ENCODE measurements around the gene HIF3A. TPM values are rescaled to one million over a fixed set of nuclear protein-coding genes. Genes with fewer than 3 reads are reported as not detected.

The HIF3A gene
- total RNA-seq, 2 donors from 2014 or later = 73.1 to 123 TPM

GRCh38 chr19:46383171-46383815 lies 86.5 kb downstream of the HIF3A start:
- no peak overlapping the region for H3K4me3 ChIP-seq
- no peak overlapping the region for H3K27ac ChIP-seq
- no peak for TF ChIP-seq CTCF (IDR thresholded peaks at IDR 0.05)
- H3K4me1 ChIP-seq = peaks cover 0 to 29% of the 10 kb centered on the region in 2 donors
- H3K27me3 ChIP-seq = no peaks in the 10 kb centered on the region
- DNase-seq (ENCODE audit: low spot score) = no peak
- peaks cover 58% of the 10 kb centered on the region for H3K36me3 ChIP-seq
- H3K9me3 ChIP-seq = no peaks in the 10 kb centered on the region

GRCh38 chr19:46383846-46384245 lies 87.0 kb downstream of the HIF3A start:
- no peak for DNase-seq (ENCODE audit: low spot score)
- Histone ChIP-seq H3K36me3 (peaks cover 63% of the 10 kb centered on the region), H3K4me3 (no peak overlapping the region), H3K4me1 (peaks cover 0 to 29% of the 10 kb centered on the region in 2 donors), H3K27ac (no peak overlapping the region), H3K9me3 (no peaks in the 10 kb centered on the region), H3K27me3 (no peaks in the 10 kb centered on the region)
- no peak for TF ChIP-seq CTCF (IDR thresholded peaks at IDR 0.05)

GRCh38 chr19:46384396-46384795 lies 87.6 kb downstream of the HIF3A start:
- no peak overlapping the region for H3K4me3 ChIP-seq
- DNase-seq (ENCODE audit: low spot score) = no peak
- no peaks in the 10 kb centered on the region for H3K27me3 ChIP-seq
- H3K36me3 ChIP-seq = peaks cover 69% of the 10 kb centered on the region
- peaks cover 0 to 29% of the 10 kb centered on the region in 2 donors for H3K4me1 ChIP-seq
- TF ChIP-seq CTCF (IDR thresholded peaks at IDR 0.05) = no peak
- H3K9me3 ChIP-seq = no peaks in the 10 kb centered on the region
- no peak overlapping the region for H3K27ac ChIP-seq

GRCh38 chr19:46385636-46386035 lies 88.8 kb downstream of the HIF3A start:
- Histone ChIP-seq H3K4me1 (peaks cover 0 to 20% of the 10 kb centered on the region in 2 donors), H3K9me3 (no peaks in the 10 kb centered on the region), H3K27ac (no peak overlapping the region), H3K27me3 (no peaks in the 10 kb centered on the region), H3K36me3 (peaks cover 81% of the 10 kb centered on the region), H3K4me3 (no peak overlapping the region)
- TF ChIP-seq CTCF (IDR thresholded peaks at IDR 0.05) = no peak
- DNase-seq (ENCODE audit: low spot score) = no peak

GRCh38 chr19:46386151-46386550 lies 89.3 kb downstream of the HIF3A start:
- no peak overlapping the region for H3K27ac ChIP-seq
- no peaks in the 10 kb centered on the region for H3K27me3 ChIP-seq
- no peak for DNase-seq (ENCODE audit: low spot score)
- TF ChIP-seq CTCF (IDR thresholded peaks at IDR 0.05) = no peak
- H3K4me3 ChIP-seq = no peak overlapping the region
- peaks cover 86% of the 10 kb centered on the region for H3K36me3 ChIP-seq
- peaks cover 0 to 20% of the 10 kb centered on the region in 2 donors for H3K4me1 ChIP-seq
- no peaks in the 10 kb centered on the region for H3K9me3 ChIP-seq

Measured in right atrium auricular region (tissue), 2 donors.